Effector memory CD8-positive, alpha-beta T cell (primary cell): Measurements from ENCODE around the gene C4A.

Experiments used
- ATAC-seq: fragments of 150-1000 bp; cut with Tn5 transposase; replicated peaks from 2 replicates; pipeline ENCODE4 v1.10.0; 2021; ENCODE audit warnings: mild to moderate bottlenecking, moderate library complexity
- DNase-seq, 3 experiments: peaks; one replicate each; pipeline ENCODE4 v3.0.0; 2021
- H3K27ac Mint-ChIP-seq, 2 donors: one replicate each; pipeline ENCODE4 v1.8.0; 2022; ENCODE audit warnings: mild to moderate bottlenecking in 2 of 2, mixed read lengths in 2 of 2, moderate library complexity in 2 of 2
- H3K27me3 Mint-ChIP-seq, 2 donors: one replicate each; pipeline ENCODE4 v1.8.0; 2022; ENCODE audit warnings: mixed read lengths in 2 of 2
- H3K36me3 Mint-ChIP-seq: one replicate; pipeline ENCODE4 v1.8.0; 2022; ENCODE audit warnings: mild to moderate bottlenecking, moderate library complexity, mixed read lengths; ENCODE audit not compliant: insufficient read depth
- H3K4me1 Mint-ChIP-seq, 2 donors: one replicate each; pipeline ENCODE4 v1.8.0; 2022; ENCODE audit warnings: low read depth in 2 of 2, mixed read lengths in 2 of 2
- H3K4me3 Mint-ChIP-seq, 2 donors: one replicate each; pipeline ENCODE4 v1.8.0; 2022; ENCODE audit warnings: mild to moderate bottlenecking in 2 of 2, mixed read lengths in 2 of 2, moderate library complexity in 2 of 2
- H3K9me3 Mint-ChIP-seq, 2 donors: one replicate each; pipeline ENCODE4 v1.8.0; 2022; ENCODE audit warnings: mixed read lengths in 2 of 2

The C4A gene

GRCh38 chr6:31948753-31949413 lies 33.0 kb upstream of the C4A start:
- peaks cover 3 to 4% of the 10 kb centered on the region in 2 donors for H3K4me1 Mint-ChIP-seq
- H3K4me3 Mint-ChIP-seq, result no peak overlapping the region
- no peak for DNase-seq
- peaks cover 25% of the 10 kb centered on the region for H3K36me3 Mint-ChIP-seq
- ATAC-seq, result no peak
- H3K27me3 Mint-ChIP-seq, result peaks cover 11 to 23% of the 10 kb centered on the region in 2 donors
- H3K27ac Mint-ChIP-seq, result peak overlapping the region; percentile 47 to 70
- H3K9me3 Mint-ChIP-seq, result no peaks in the 10 kb centered on the region

DNA sequence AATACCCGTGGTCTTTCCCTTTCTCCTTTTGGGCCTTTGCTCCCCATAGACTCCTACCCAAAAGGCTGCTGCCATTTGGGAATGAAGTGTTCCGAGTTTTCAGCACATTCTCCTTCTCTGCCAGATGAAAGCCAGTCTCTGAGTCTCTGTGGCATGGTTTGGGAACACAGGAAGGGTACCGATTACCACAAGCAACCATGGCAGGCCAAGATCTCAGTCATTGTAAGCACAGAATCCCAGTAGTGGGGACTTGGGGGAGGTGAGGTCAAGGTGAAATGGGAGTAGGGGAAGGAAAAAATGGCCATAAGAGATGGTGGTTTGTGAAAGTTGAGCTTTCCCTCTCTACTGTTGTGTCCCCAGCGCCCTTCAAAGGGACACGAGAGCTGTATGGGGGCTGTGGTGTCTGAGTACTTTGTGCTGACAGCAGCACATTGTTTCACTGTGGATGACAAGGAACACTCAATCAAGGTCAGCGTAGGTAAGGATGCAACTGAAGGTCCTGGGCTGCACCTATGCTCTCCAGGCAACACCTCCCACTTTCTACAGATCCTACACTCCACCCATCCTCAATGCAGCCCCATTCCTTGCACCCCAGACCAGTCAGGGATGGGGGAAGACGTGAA lies 31.8 kb upstream of the C4A start:
- DNase-seq, result no peak
- Mint-ChIP-seq H3K9me3 (no peaks in the 10 kb centered on the region), H3K4me3 (no peak overlapping the region), H3K4me1 (peaks cover 3 to 4% of the 10 kb centered on the region in 2 donors), H3K36me3 (peaks cover 32% of the 10 kb centered on the region), H3K27me3 (peaks cover 6 to 11% of the 10 kb centered on the region in 2 donors), H3K27ac (peak overlapping the region; percentile 47 to 50)
- no peak for ATAC-seq

- Mint-ChIP-seq H3K27me3 (no peaks in the 10 kb centered on the region), H3K9me3 (no peaks in the 10 kb centered on the region), H3K4me3 (no peak overlapping the region), H3K27ac (peak overlapping the region in 1 of 2 donors; percentile 11), H3K4me1 (peaks cover 4 to 5% of the 10 kb centered on the region in 2 donors), H3K36me3 (peaks cover 52% of the 10 kb centered on the region)
- peak; percentile 31 for ATAC-seq
- no peak for DNase-seq
Measured at GRCh38 chr6:31952140-31952805, 29.6 kb upstream of the C4A start.

DNA sequence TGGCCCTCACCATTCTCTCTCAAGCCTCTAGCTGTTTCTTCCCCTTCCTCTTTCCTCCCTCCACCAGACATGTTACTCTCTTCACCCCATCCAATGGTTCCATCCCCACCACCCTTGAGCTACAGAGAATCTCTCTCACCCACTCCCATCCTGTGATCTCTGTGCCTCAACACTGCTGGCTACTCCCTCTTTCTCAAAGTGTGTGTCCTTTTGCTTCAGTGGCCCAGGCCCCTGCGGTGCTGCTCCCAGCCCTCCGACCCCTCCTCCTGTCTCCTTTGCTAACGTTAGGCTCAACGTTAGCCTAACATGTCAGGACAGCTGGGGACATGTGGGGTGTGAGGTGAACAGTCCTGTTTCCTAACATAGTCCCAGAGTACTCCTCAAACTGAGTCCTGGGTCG lies 29.0 kb upstream of the C4A start:
- no peak overlapping the region for H3K4me3 Mint-ChIP-seq
- H3K36me3 Mint-ChIP-seq, result peaks cover 52% of the 10 kb centered on the region
- H3K27ac Mint-ChIP-seq, result peak overlapping the region; percentile 2 to 11
- no peak for DNase-seq
- no peaks in the 10 kb centered on the region for H3K27me3 Mint-ChIP-seq
- peaks cover 7 to 10% of the 10 kb centered on the region in 2 donors for H3K4me1 Mint-ChIP-seq
- no peak for ATAC-seq
- H3K9me3 Mint-ChIP-seq, result no peaks in the 10 kb centered on the region

DNA sequence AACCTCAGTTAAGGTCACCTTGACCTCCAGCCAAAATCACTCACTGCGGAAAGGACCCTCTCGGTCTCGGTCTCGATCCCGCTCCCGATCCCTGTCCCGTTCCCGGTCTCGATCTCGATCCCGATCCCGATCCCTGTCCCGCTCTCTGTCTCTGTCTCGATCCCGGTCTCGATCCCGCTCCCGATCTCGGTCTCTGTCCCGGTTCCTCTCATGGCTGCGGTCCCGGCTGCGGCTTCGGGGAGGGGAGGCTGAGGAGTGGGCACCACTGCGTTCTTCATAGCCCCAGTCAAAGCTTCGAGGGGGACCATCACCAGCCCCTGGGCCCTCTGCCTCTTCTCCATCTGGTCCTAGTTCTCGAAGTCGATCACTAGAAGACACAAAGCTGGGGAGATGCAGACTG lies 27.3 kb upstream of the C4A start:
- DNase-seq, result no peak
- Mint-ChIP-seq H3K27ac (peak overlapping the region in 1 of 2 donors; percentile 56), H3K4me3 (no peak overlapping the region), H3K36me3 (peaks cover 53% of the 10 kb centered on the region), H3K4me1 (peaks cover 12 to 19% of the 10 kb centered on the region in 2 donors), H3K9me3 (no peaks in the 10 kb centered on the region), H3K27me3 (no peaks in the 10 kb centered on the region)
- no peak for ATAC-seq

GRCh38 chr6:31956796-31957195 lies 25.1 kb upstream of the C4A start:
- peaks cover 64% of the 10 kb centered on the region for H3K36me3 Mint-ChIP-seq
- H3K27ac Mint-ChIP-seq, result peak overlapping the region in 1 of 2 donors; percentile 95
- DNase-seq (no peak), ATAC-seq (no peak)
- peaks cover 24 to 31% of the 10 kb centered on the region in 2 donors for H3K4me1 Mint-ChIP-seq
- no peak overlapping the region for H3K4me3 Mint-ChIP-seq
- H3K9me3 Mint-ChIP-seq, result no peaks in the 10 kb centered on the region
- no peaks in the 10 kb centered on the region for H3K27me3 Mint-ChIP-seq

- no peak for DNase-seq
- Mint-ChIP-seq H3K27ac (peak overlapping the region; percentile 95 to 96), H3K9me3 (no peaks in the 10 kb centered on the region), H3K4me3 (peak overlapping the region; percentile 92 to 93), H3K36me3 (peaks cover 66% of the 10 kb centered on the region), H3K4me1 (peaks cover 30 to 32% of the 10 kb centered on the region in 2 donors), H3K27me3 (no peaks in the 10 kb centered on the region)
- peak; percentile 3 for ATAC-seq
Measured at GRCh38 chr6:31958412-31958740, 23.5 kb upstream of the C4A start.

- Mint-ChIP-seq H3K27me3 (no peaks in the 10 kb centered on the region), H3K9me3 (no peaks in the 10 kb centered on the region), H3K36me3 (peaks cover 64% of the 10 kb centered on the region), H3K27ac (peak within 1 kb of the TSS; percentile 95 to 96), H3K4me3 (peak within 1 kb of the TSS; percentile 92 to 93), H3K4me1 (peaks cover 30 to 33% of the 10 kb centered on the region in 2 donors)
- DNase-seq (peak; percentile 98 to 99 (median 98)), ATAC-seq (peak; percentile 97)
Measured at GRCh38 chr6:31958741-31959739, 22.8 kb upstream of the C4A start, which contains the start of the genes NELFE and SKIC2. Gene NELFE (minus strand): TSS chr6:31958971. CDS start chr6:31958446, 525 bp downstream. Gene SKIC2 (plus strand): TSS chr6:31959175. CDS start chr6:31959193, 18 bp downstream.

- peak overlapping the region; percentile 77 to 95 for H3K27ac Mint-ChIP-seq
- H3K4me3 Mint-ChIP-seq, result peak overlapping the region in 1 of 2 donors; percentile 15
- H3K9me3 Mint-ChIP-seq, result no peaks in the 10 kb centered on the region
- peaks cover 63% of the 10 kb centered on the region for H3K36me3 Mint-ChIP-seq
- DNase-seq (no peak), ATAC-seq (no peak)
- H3K27me3 Mint-ChIP-seq, result no peaks in the 10 kb centered on the region
- H3K4me1 Mint-ChIP-seq, result peaks cover 30 to 33% of the 10 kb centered on the region in 2 donors
Measured at GRCh38 chr6:31961616-31962015, 20.2 kb upstream of the C4A start.

DNA sequence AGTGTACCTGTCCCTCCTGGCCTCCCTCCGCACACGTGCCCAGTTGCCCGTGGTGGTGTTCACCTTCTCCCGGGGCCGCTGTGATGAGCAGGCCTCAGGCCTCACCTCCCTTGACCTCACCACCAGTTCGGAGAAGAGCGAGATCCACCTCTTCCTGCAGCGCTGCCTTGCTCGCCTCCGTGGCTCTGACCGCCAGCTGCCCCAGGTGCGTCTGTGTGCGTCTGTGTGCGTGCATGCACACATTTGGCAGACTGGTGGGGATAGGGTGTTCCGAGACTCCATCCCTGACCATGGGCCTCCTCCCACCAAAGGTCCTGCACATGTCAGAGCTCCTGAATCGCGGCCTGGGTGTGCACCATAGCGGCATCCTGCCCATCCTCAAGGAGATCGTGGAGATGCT lies 17.9 kb upstream of the C4A start:
- Mint-ChIP-seq H3K27ac (no peak overlapping the region), H3K9me3 (no peaks in the 10 kb centered on the region), H3K36me3 (peaks cover 76% of the 10 kb centered on the region), H3K4me1 (peaks cover 18 to 21% of the 10 kb centered on the region in 2 donors), H3K27me3 (no peaks in the 10 kb centered on the region), H3K4me3 (no peak overlapping the region)
- ATAC-seq (no peak), DNase-seq (no peak)

DNA sequence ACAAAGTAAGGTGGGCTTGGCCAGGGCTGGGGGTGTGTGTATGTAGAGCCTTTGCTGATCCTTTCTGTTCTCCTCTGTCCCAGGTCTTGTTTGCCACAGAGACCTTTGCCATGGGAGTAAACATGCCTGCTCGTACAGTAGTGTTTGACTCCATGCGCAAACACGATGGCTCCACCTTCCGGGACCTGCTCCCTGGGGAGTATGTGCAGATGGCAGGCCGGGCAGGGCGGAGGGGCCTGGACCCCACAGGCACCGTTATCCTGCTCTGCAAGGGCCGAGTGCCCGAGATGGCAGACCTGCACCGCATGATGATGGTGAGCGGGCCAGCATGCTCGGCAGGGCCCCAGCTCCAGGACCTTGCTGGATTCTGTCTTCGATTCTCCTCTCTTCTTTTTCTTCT lies 16.2 kb upstream of the C4A start:
- peak overlapping the region in 1 of 2 donors; percentile 8 for H3K27ac Mint-ChIP-seq
- H3K4me1 Mint-ChIP-seq, result peaks cover 16 to 19% of the 10 kb centered on the region in 2 donors
- H3K27me3 Mint-ChIP-seq, result no peaks in the 10 kb centered on the region
- H3K4me3 Mint-ChIP-seq, result no peak overlapping the region
- ATAC-seq, result no peak
- peaks cover 85% of the 10 kb centered on the region for H3K36me3 Mint-ChIP-seq
- no peak for DNase-seq
- no peaks in the 10 kb centered on the region for H3K9me3 Mint-ChIP-seq

GRCh38 chr6:31966506-31966905 lies 15.4 kb upstream of the C4A start:
- H3K27me3 Mint-ChIP-seq, result no peaks in the 10 kb centered on the region
- no peaks in the 10 kb centered on the region for H3K9me3 Mint-ChIP-seq
- H3K27ac Mint-ChIP-seq, result peak overlapping the region in 1 of 2 donors; percentile 8
- H3K36me3 Mint-ChIP-seq, result peaks cover 84% of the 10 kb centered on the region
- DNase-seq (no peak), ATAC-seq (no peak)
- H3K4me1 Mint-ChIP-seq, result peaks cover 14 to 19% of the 10 kb centered on the region in 2 donors
- H3K4me3 Mint-ChIP-seq, result no peak overlapping the region
